IPS-15b (cell line): ENCODE measurements around the gene ALG3.

Experiments used
- H3K27me3 ChIP-seq: one replicate; pipeline ENCODE4 v1.6.1; 2013; ENCODE audit warnings: low read length; ENCODE audit not compliant: control insufficient read depth, insufficient read depth
- H3K36me3 ChIP-seq: one replicate; pipeline ENCODE4 v1.6.1; 2013; ENCODE audit warnings: low read length; ENCODE audit not compliant: control insufficient read depth, insufficient read depth
- H3K4me1 ChIP-seq: one replicate; pipeline ENCODE4 v1.6.1; 2013; ENCODE audit warnings: mild to moderate bottlenecking, low read length; ENCODE audit not compliant: control insufficient read depth, insufficient read depth
- H3K4me3 ChIP-seq: one replicate; pipeline ENCODE4 v1.5.1; 2013; ENCODE audit warnings: low read depth, low read length
- H3K9ac ChIP-seq: one replicate; pipeline ENCODE4 v1.6.1; 2013; ENCODE audit warnings: low read depth, mild to moderate bottlenecking, low read length
- H3K9me3 ChIP-seq: one replicate; pipeline ENCODE4 v1.6.1; 2013; ENCODE audit warnings: mild to moderate bottlenecking, low read length; ENCODE audit not compliant: control insufficient read depth, insufficient read depth

Gene ALG3

DNA sequence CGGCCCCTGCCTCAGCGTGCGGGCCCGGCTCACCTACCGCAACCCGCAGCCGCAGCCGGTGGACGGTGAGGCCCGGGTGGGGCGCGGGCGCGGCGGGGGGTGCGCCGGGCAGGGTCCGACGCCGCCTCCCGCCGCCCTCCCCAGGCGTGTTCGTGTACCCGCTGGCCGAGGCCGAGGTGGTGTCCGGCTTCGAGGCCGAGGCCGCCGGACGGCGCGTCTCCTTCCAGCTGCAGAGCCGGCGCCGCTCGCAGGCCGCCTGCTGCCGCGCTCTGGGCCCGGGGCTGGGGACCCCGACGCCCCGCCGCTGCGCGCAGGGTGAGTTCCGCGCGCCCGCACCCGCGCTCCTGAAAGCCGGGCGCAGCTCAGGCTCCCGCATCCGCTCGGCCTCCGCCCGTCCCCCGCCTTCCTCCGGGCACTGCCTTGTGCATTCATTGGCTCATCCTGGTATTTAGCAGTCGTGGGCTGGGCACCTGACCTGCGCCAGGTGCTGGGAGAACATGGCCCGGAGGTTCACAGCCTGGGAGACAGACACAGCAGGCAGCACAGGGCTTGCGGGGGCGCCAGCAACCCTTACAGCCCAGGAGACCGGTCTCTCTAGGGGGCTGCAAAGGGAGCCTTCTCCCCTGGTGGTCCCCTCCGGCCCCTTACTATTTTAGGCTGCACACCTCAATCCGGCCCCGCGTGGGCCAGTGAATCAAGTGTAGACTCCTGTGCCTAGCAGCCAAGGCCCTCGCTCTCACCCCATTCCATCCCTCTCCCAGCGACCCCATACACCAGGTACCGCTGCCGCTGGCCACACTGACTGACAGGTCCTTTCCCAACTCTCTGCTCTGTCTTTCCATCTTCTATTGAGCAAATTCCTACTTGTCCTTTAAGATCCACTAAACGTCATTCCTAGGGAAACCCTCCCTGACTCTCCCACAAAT lies 17.9 kb downstream of the ALG3 start:
- peak overlapping the region; percentile 65 for H3K4me3 ChIP-seq
- no peaks in the 10 kb centered on the region for H3K36me3 ChIP-seq
- peaks cover 58% of the 10 kb centered on the region for H3K27me3 ChIP-seq
- H3K9me3 ChIP-seq = no peaks in the 10 kb centered on the region
- H3K9ac ChIP-seq = no peak overlapping the region
- H3K4me1 ChIP-seq = no peaks in the 10 kb centered on the region

DNA sequence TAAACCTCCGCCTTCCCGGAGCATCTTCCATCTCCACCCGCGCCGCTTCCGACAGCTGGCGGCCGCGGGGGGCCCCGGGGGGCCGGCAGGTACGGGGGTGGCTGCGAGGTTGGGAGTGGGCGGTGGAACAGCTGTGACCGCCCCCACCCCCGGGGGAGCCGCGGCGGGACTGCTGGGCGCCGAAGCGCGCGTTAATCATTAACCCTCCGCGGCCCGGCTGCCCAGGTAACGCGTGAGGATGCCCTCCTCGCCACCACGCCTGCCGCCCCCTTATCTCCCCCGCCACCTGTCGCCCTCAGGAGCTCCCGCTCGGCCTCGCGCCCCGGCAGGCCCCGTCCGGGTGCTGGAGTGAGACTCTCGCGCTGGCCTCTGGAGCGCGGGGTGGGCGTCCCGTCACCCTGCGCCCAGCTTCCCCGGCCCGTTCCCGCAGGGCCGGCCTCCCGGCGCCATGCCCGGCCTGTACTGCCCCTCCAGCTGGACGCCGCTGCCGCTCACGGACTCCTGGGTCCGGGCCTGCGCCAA lies 18.6 kb downstream of the ALG3 start:
- Histone ChIP-seq H3K4me3 (peak overlapping the region; percentile 65), H3K9ac (no peak overlapping the region), H3K9me3 (no peaks in the 10 kb centered on the region), H3K4me1 (no peaks in the 10 kb centered on the region), H3K36me3 (no peaks in the 10 kb centered on the region), H3K27me3 (peaks cover 58% of the 10 kb centered on the region)

- no peaks in the 10 kb centered on the region for H3K9me3 ChIP-seq
- H3K9ac ChIP-seq = no peak within 1 kb of the TSS
- H3K27me3 ChIP-seq = peaks cover 58% of the 10 kb centered on the region
- H3K4me1 ChIP-seq = no peaks in the 10 kb centered on the region
- no peaks in the 10 kb centered on the region for H3K36me3 ChIP-seq
- H3K4me3 ChIP-seq = peak within 1 kb of the TSS; percentile 65
These were observed 19.2 kb downstream of the ALG3 start, which contains the start of gene VWA5B2 for GRCh38 chr3:184229394-184230080. VWA5B2 (plus strand) TSS chr3:184229585; CDS start chr3:184230529, 944 bp downstream.

GRCh38 chr3:184228376-184229137 lies 20.2 kb downstream of the ALG3 start:
- Histone ChIP-seq H3K9me3 (no peaks in the 10 kb centered on the region), H3K36me3 (no peaks in the 10 kb centered on the region), H3K4me1 (no peaks in the 10 kb centered on the region), H3K4me3 (peak overlapping the region; percentile 53), H3K9ac (no peak overlapping the region), H3K27me3 (peaks cover 55% of the 10 kb centered on the region)

DNA sequence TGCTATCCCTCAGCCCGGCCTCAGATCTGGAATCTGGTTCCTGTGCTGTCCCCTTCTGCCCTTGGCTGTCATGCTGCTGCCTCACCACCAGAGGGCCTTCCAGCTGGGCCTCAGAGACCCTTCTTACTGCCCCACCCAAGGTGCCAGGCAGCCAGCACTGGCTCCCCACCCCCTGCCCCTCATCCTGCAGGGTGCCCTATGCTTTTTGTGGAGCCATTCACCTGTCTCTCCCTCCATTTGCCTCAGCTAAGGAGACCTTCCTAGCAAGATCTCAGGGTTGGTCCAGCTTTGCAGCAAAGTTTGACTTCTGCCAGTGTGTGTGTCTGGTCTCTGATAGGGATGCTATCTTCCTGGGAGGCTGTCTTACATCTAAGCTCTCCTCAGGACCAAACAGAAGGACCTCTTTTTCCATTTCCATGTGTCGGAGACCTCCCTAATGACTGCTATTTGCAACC lies 21.3 kb downstream of the ALG3 start:
- peaks cover 48% of the 10 kb centered on the region for H3K27me3 ChIP-seq
- H3K9ac ChIP-seq = no peak overlapping the region
- no peaks in the 10 kb centered on the region for H3K36me3 ChIP-seq
- no peak overlapping the region for H3K4me3 ChIP-seq
- H3K9me3 ChIP-seq = no peaks in the 10 kb centered on the region
- no peaks in the 10 kb centered on the region for H3K4me1 ChIP-seq

GRCh38 chr3:184223946-184224345 lies 24.8 kb downstream of the ALG3 start:
- Histone ChIP-seq H3K4me3 (no peak overlapping the region), H3K9me3 (no peaks in the 10 kb centered on the region), H3K27me3 (peaks cover 16% of the 10 kb centered on the region), H3K36me3 (no peaks in the 10 kb centered on the region), H3K9ac (no peak overlapping the region), H3K4me1 (no peaks in the 10 kb centered on the region)

DNA sequence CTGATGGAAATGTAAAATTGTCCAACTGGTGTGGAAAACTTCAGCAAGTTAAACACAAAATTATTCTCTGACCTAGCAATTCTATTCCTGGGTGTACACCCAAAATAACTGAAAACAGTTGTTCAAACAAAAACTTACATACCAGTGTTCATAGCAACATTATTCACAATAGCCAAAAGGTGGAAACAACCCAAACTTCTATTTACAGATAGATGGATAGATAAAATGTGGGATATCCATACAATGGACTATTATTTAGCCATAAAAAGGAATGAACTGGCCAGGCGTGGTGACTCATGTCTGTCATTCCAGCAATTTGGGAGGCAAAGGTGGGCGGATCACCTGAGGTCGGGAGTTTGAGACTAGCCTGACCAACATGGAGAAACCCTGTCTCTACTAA lies 26.2 kb downstream of the ALG3 start:
- Histone ChIP-seq H3K36me3 (no peaks in the 10 kb centered on the region), H3K27me3 (peaks cover 1% of the 10 kb centered on the region), H3K4me3 (no peak overlapping the region), H3K9me3 (no peaks in the 10 kb centered on the region), H3K4me1 (no peaks in the 10 kb centered on the region), H3K9ac (no peak overlapping the region)

- Histone ChIP-seq H3K9ac (no peak overlapping the region), H3K4me3 (no peak overlapping the region), H3K4me1 (no peaks in the 10 kb centered on the region), H3K27me3 (no peaks in the 10 kb centered on the region), H3K9me3 (no peaks in the 10 kb centered on the region), H3K36me3 (no peaks in the 10 kb centered on the region)
These were observed 29.9 kb downstream of the ALG3 start for GRCh38 chr3:184218814-184219213.

- no peak overlapping the region for H3K9ac ChIP-seq
These were observed 37.0 kb downstream of the ALG3 start for GRCh38 chr3:184211718-184212117.

DNA sequence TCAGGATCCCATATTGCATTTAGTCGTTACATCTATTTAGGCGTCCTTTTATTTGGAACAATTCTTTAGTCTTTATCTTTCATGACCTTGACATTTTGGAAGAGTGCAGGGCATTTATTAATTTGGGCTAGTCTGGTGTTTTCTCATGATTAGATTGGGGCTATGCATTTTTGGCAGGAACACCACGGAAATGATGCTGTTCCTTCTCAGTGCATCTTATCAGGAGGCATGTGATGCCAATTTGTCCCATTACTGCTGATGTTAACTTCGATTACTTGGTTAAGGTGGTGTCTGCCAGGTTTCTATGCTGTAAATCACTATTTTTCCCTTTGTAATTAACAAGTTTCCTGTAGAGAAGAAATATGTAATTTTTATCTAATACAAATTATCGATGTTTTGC lies 37.5 kb downstream of the ALG3 start:
- no peak overlapping the region for H3K9ac ChIP-seq
- H3K4me1 ChIP-seq = no peaks in the 10 kb centered on the region
- H3K36me3 ChIP-seq = no peaks in the 10 kb centered on the region
- no peak overlapping the region for H3K4me3 ChIP-seq
- H3K9me3 ChIP-seq = no peaks in the 10 kb centered on the region
- H3K27me3 ChIP-seq = no peaks in the 10 kb centered on the region

More at GRCh38 chr3:184211718-184212117, 37.0 kb downstream of the ALG3 start:
- no peak overlapping the region for H3K4me3 ChIP-seq
- no peaks in the 10 kb centered on the region for H3K9me3 ChIP-seq
- H3K27me3 ChIP-seq = no peaks in the 10 kb centered on the region
- no peaks in the 10 kb centered on the region for H3K36me3 ChIP-seq
- no peaks in the 10 kb centered on the region for H3K4me1 ChIP-seq

DNA sequence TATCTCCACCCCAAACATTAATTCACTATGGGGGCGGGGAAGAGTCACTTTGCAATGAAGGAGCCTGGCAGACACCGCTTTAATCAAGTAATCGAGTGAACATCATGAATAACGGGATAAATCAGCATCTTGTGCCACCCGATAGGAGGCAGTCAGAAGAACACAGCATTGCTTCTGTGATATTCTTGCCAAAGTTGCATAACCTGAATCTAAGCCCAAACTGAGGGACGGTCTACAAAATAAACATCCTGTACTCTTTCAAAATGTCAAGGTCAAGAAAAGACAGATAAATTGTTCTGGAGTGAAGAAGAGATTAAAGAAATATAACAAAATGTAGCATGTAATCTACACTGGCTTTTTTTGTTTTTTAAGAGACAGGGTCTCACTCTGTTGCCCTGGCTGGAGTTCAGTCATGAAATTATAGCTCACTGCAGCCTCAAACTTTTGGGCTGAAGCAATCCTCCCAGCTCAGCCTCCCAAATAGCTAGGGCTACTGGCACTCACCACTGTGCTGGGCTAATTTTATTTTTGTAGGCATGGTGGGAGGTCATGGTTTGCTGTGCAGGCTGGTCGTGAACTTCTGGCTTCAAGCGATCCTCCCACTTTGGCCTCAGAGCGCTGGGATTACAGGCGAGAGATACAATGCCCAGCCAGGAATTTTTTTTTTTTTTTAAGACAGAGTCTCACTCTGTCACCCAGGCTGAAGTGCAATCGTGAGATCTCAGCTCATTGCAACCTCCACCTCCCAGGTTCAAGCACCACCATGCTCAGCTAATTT lies 39.4 kb downstream of the ALG3 start:
- Histone ChIP-seq H3K4me1 (no peaks in the 10 kb centered on the region), H3K9ac (no peak overlapping the region), H3K27me3 (no peaks in the 10 kb centered on the region), H3K36me3 (no peaks in the 10 kb centered on the region), H3K4me3 (no peak overlapping the region), H3K9me3 (no peaks in the 10 kb centered on the region)
